Liver (tissue), 9 donors: Measurements from ENCODE around the gene CSTPP1. TPM values are rescaled to one million over a fixed set of nuclear protein-coding genes. Genes with fewer than 3 reads are reported as not detected.
A peak's percentile ranks its signal among the peaks of the same experiment; 100 is the strongest.

Experiments used
- DNase-seq: peaks from one replicate; pipeline ENCODE4 v3.0.0-alpha.2; 2017; ENCODE audit warnings: low spot score
- H3K27ac ChIP-seq, 2 donors: one replicate each; pipeline ENCODE4 v1.7.0; 2013; ENCODE audit warnings: inconsistent platforms in 2 of 2, low read length in 2 of 2, control low read depth in 1 of 2, low read depth in 1 of 2, mild to moderate bottlenecking in 1 of 2
- H3K27me3 ChIP-seq, 4 donors: one replicate each; pipeline versions ENCODE4 v1.6.1 to v1.7.0; 2013; ENCODE audit warnings: low read length in 3 of 4, inconsistent platforms in 1 of 4, mild to moderate bottlenecking in 1 of 4, moderate library complexity in 1 of 4; ENCODE audit not compliant: control insufficient read depth in 4 of 4, insufficient read depth in 4 of 4
- H3K36me3 ChIP-seq, 4 donors: one replicate each; pipeline versions ENCODE4 v1.6.1 to v1.7.0; 2013; ENCODE audit warnings: low read length in 3 of 4, mild to moderate bottlenecking in 3 of 4, low read depth in 1 of 4, moderate library complexity in 1 of 4; ENCODE audit not compliant: control insufficient read depth in 4 of 4, insufficient read depth in 3 of 4
- H3K4me1 ChIP-seq, 4 donors: one replicate each; pipeline versions ENCODE4 v1.6.1 to v1.7.0; 2013; ENCODE audit warnings: low read length in 3 of 4, mild to moderate bottlenecking in 3 of 4, moderate library complexity in 1 of 4; ENCODE audit not compliant: control insufficient read depth in 4 of 4, insufficient read depth in 4 of 4
- H3K4me3 ChIP-seq, 3 donors: one replicate each; pipeline versions ENCODE4 v1.6.1 to v1.7.0; 2013; ENCODE audit warnings: low read length in 3 of 3, control low read depth in 1 of 3, low read depth in 1 of 3, mild to moderate bottlenecking in 1 of 3
- H3K9ac ChIP-seq, 2 donors: one replicate each; pipeline ENCODE4 v1.7.0; 2013; ENCODE audit warnings: low read length in 2 of 2, mild to moderate bottlenecking in 2 of 2, moderate library complexity in 2 of 2, control low read depth in 1 of 2, low read depth in 1 of 2
- H3K9me3 ChIP-seq, 4 donors: one replicate each; pipeline versions ENCODE4 v1.6.1 to v1.7.0; 2013; ENCODE audit warnings: low read length in 3 of 4; ENCODE audit not compliant: control insufficient read depth in 4 of 4
- ATF3 ChIP-seq: IDR thresholded peaks from 2 replicates; pipeline ENCODE4 v1.6.1; 2016; ENCODE audit warnings: antibody characterized with exemption
- CTCF ChIP-seq: fragments of 150-350 bp; IDR thresholded peaks from 2 replicates; pipeline ENCODE4 v1.5.1; 2017; ENCODE audit warnings: improper control_type of control experiment, low read depth, low read length; ENCODE audit not compliant: missing input control
- EGR1 ChIP-seq, 2 donors: IDR thresholded peaks; 2 replicates each; pipeline ENCODE4 v1.6.1; 2016 to 2018; ENCODE audit warnings: antibody characterized with exemption in 2 of 2, low read depth in 2 of 2
- FOXA1 ChIP-seq: IDR thresholded peaks from 2 replicates; pipeline ENCODE4 v1.6.1; 2016; ENCODE audit warnings: antibody characterized with exemption
- FOXA2 ChIP-seq: IDR thresholded peaks from 2 replicates; pipeline ENCODE4 v1.6.1; 2016; ENCODE audit warnings: antibody characterized with exemption
- GABPA ChIP-seq, 2 donors: IDR thresholded peaks in 1 of 2; conservative IDR thresholded peaks in 1 of 2; 2 replicates each; pipeline ENCODE4 v1.6.1; 2016; ENCODE audit warnings: antibody characterized with exemption in 2 of 2, mild to moderate bottlenecking in 1 of 2, moderate library complexity in 1 of 2
- HNF4A ChIP-seq, 2 donors: conservative IDR thresholded peaks; 2 replicates each; pipeline ENCODE4 v1.6.1; 2016; ENCODE audit warnings: antibody characterized with exemption in 2 of 2, mild to moderate bottlenecking in 2 of 2
- HNF4G ChIP-seq: IDR thresholded peaks from 2 replicates; pipeline ENCODE4 v1.6.1; 2016; ENCODE audit warnings: antibody characterized with exemption
- JUND ChIP-seq, 2 donors: IDR thresholded peaks; 2 replicates each; pipeline ENCODE4 v1.6.1; 2016; ENCODE audit warnings: antibody characterized with exemption in 2 of 2
- MAX ChIP-seq: IDR thresholded peaks from 2 replicates; pipeline ENCODE4 v1.6.1; 2016; ENCODE audit warnings: antibody characterized with exemption
- NR2F2 ChIP-seq: IDR thresholded peaks from 2 replicates; pipeline ENCODE4 v1.6.1; 2016; ENCODE audit warnings: antibody characterized with exemption
- RAD21 ChIP-seq, 2 donors: IDR thresholded peaks; 2 replicates each; pipeline ENCODE4 v1.6.1; 2016; ENCODE audit warnings: antibody characterized with exemption in 2 of 2, mild to moderate bottlenecking in 2 of 2
- REST ChIP-seq: IDR thresholded peaks from 2 replicates; pipeline ENCODE4 v1.6.1; 2016; ENCODE audit warnings: antibody characterized with exemption, mild to moderate bottlenecking
- RXRA ChIP-seq, 2 donors: IDR thresholded peaks; 2 replicates each; pipeline ENCODE4 v1.6.1; 2017 to 2018; ENCODE audit warnings: antibody characterized with exemption in 2 of 2, mild to moderate bottlenecking in 1 of 2
- SP1 ChIP-seq: IDR thresholded peaks from 2 replicates; pipeline ENCODE4 v1.6.1; 2018; ENCODE audit warnings: antibody characterized with exemption, mild to moderate bottlenecking
- TAF1 ChIP-seq: conservative IDR thresholded peaks from 2 replicates; pipeline ENCODE4 v1.6.1; 2016; ENCODE audit warnings: antibody characterized with exemption, mild to moderate bottlenecking
- YY1 ChIP-seq: IDR thresholded peaks from 2 replicates; pipeline ENCODE4 v1.6.1; 2016; ENCODE audit warnings: antibody characterized with exemption, mild to moderate bottlenecking
- ZBTB33 ChIP-seq: IDR thresholded peaks from 2 replicates; pipeline ENCODE4 v1.6.1; 2016; ENCODE audit warnings: antibody characterized with exemption
- polyA plus RNA-seq, 2 donors: library from polyadenylated mRNA; stranded (reverse) in 1 of 2; unstranded in 1 of 2; fragments of 200-250 nt in 1 of 2; fragments of >200 nt in 1 of 2; fragmentation: Nextera tagmentation in 1 of 2; extraction: Ambion mirVana in 1 of 2; gene quantifications; one replicate each; pipeline versions ENCODE4 v1.2.1 to v1.2.3, GENCODE V29; 2013 to 2015
- total RNA-seq, 2 donors: library from RNA; depleted of rRNA; stranded (reverse); fragments of >200 nt; gene quantifications; one replicate each; pipeline ENCODE4 v1.2.3, GENCODE V29; 2014
- donor health status: healthy.
- donor health status: healthy.
- donor health status: healthy.
- donor health status: healthy.
- donor health status: healthy.

The CSTPP1 gene
- total and polyA plus RNA-seq, 4 donors: 5.4 to 6.6 (median 5.7) TPM

- TF ChIP-seq REST: no peak
- peak; percentile 63 to 64 for TF ChIP-seq HNF4A (conservative IDR thresholded peaks at IDR 0.05)
- no peak for TF ChIP-seq FOXA2
Measured at GRCh38 chr11:47003180-47003877, 66.8 kb downstream of the CSTPP1 start (continued).

- H3K27me3 ChIP-seq: no peaks in the 10 kb centered on the region
- peak; percentile 54 for DNase-seq
Measured at GRCh38 chr11:47004595-47005033, 68.1 kb downstream of the CSTPP1 start.

More at GRCh38 chr11:47004595-47005033, 68.1 kb downstream of the CSTPP1 start:
- Histone ChIP-seq H3K4me1 (peaks cover 8 to 28% (median 22%) of the 10 kb centered on the region in 4 donors), H3K4me3 (no peak overlapping the region), H3K9me3 (no peaks in the 10 kb centered on the region), H3K27ac (peak overlapping the region; percentile 72 to 77), H3K9ac (no peak overlapping the region), H3K36me3 (no peaks in the 10 kb centered on the region)
- TF ChIP-seq HNF4A (conservative IDR thresholded peaks at IDR 0.05) (peak; percentile 81 to 85), HNF4G (peak; percentile 34), MAX (peak; percentile 77), REST (peak; percentile 90), EGR1 (IDR thresholded peaks at IDR 0.05; ENCODE audit: low read depth in 2 of 2) (peak in 1 of 2 donors; percentile 78), JUND (IDR thresholded peaks at IDR 0.05) (peak; percentile 95 to 96), ZBTB33 (peak; percentile 78), ATF3 (peak; percentile 65), RXRA (IDR thresholded peaks at IDR 0.05) (peak; percentile 98 to 99), YY1 (peak; percentile 82), FOXA1 (peak; percentile 85), RAD21 (IDR thresholded peaks at IDR 0.05) (peak; percentile 66 to 70), TAF1 (peak; percentile 74), SP1 (peak; percentile 95), NR2F2 (peak; percentile 88), GABPA (IDR thresholded peaks at IDR 0.05 in 1 of 2, conservative IDR thresholded peaks at IDR 0.05 in 1 of 2) (peak; percentile 16 to 68), FOXA2 (peak; percentile 93), CTCF (no peak)
